Endothelial cell of umbilical vein (primary cell): Measurements from ENCODE around the gene RRP1. TPM values are rescaled to one million over a fixed set of nuclear protein-coding genes. Genes with fewer than 3 reads are reported as not detected.

Experiments used
- BruUV-seq: library from RNA; stranded (reverse); fragments of 400-500 nt; replicated peaks from 2 replicates; lab custom pipeline; 2021; lab: Mats Ljungman, UMichigan
- CTCF ChIA-PET: fragments of 300-600, 350-600 bp; sonication (Branson Sonifier 250); formaldehyde crosslinking; loops from one replicate; lab custom pipeline; 2021; ENCODE audit warnings: antibody characterized with exemption, inconsistent platforms; lab: Charles Lee
- POLR2A ChIA-PET: fragments of 300-600, 350-600 bp; sonication (Branson Sonifier 250); formaldehyde crosslinking; loops from one replicate; lab custom pipeline; 2021; ENCODE audit warnings: antibody characterized with exemption, inconsistent platforms; lab: Charles Lee
- DNase-seq: peaks from one replicate; pipeline ENCODE4 v3.0.0-alpha.2; 2011; ENCODE audit warnings: low read depth, low spot score
- FAIRE-seq: peaks from 2 replicates; lab custom pipeline; 2011; peaks lifted over from hg19 to GRCh38; lab: Jason Lieb, UNC
- H2AFZ ChIP-seq: 2 replicates; pipeline ENCODE4 v1.6.0; 2012; ENCODE audit warnings: low read depth, low read length, control low read depth, inconsistent platforms
- H3K27ac ChIP-seq: 2 replicates; pipeline ENCODE4 v1.5.1; 2011; ENCODE audit warnings: low read depth, mild to moderate bottlenecking, control low read depth, low read length, moderate library complexity; ENCODE audit not compliant: insufficient read depth
- H3K27me3 ChIP-seq, 2 experiments: 2 replicates each; pipeline versions ENCODE4 v1.6.0 to v1.6.1; 2011; ENCODE audit warnings: low read length in 2 of 2, mixed read lengths in 1 of 2; ENCODE audit not compliant: control insufficient read depth in 2 of 2, insufficient read depth in 2 of 2
- H3K36me3 ChIP-seq, 2 experiments: 2 replicates in 1 of 2; 3 replicates in 1 of 2; pipeline ENCODE4 v1.5.1; 2011; ENCODE audit warnings: low read length in 2 of 2, mild to moderate bottlenecking in 1 of 2, moderate library complexity in 1 of 2; ENCODE audit not compliant: control insufficient read depth in 2 of 2, insufficient read depth in 2 of 2; ENCODE audit errors: extremely low read depth in 1 of 2
- H3K4me1 ChIP-seq: 3 replicates; pipeline ENCODE4 v1.5.1; 2011; ENCODE audit warnings: mild to moderate bottlenecking, low read length; ENCODE audit not compliant: control insufficient read depth, insufficient read depth; ENCODE audit errors: extremely low read depth
- H3K4me2 ChIP-seq: 2 replicates; pipeline ENCODE4 v1.6.1; 2011; ENCODE audit warnings: low read length, control low read depth, mixed read lengths; ENCODE audit not compliant: insufficient read depth
- H3K4me3 ChIP-seq, 3 experiments: fragments of 200-600 bp in 1 of 3; sonication (generic), shearing (Covaris generic) in 1 of 3; replicated peaks in 1 of 3; 2 replicates each; pipeline ENCODE4 v1.5.1; 2011 to 2016; ENCODE audit warnings: control low read depth in 3 of 3, low read length in 3 of 3, mild to moderate bottlenecking in 2 of 3, inconsistent platforms in 1 of 3, low read depth in 1 of 3, moderate library complexity in 1 of 3; ENCODE audit not compliant: insufficient read depth in 1 of 3
- H3K79me2 ChIP-seq: 2 replicates; pipeline ENCODE4 v1.6.0; 2012; ENCODE audit warnings: low read length, inconsistent platforms; ENCODE audit not compliant: control insufficient read depth, insufficient read depth
- H3K9ac ChIP-seq: replicated peaks from 2 replicates; pipeline ENCODE3; 2011; ENCODE audit warnings: low read length, control low read depth; ENCODE audit not compliant: insufficient read depth; ENCODE audit errors: extremely low read depth
- H3K9me1 ChIP-seq: replicated peaks from 3 replicates; pipeline ENCODE4 v1.6.0; 2011; ENCODE audit warnings: mild to moderate bottlenecking, low read length; ENCODE audit not compliant: control insufficient read depth, insufficient read depth; ENCODE audit errors: extremely low read depth
- H3K9me3 ChIP-seq: replicated peaks from 2 replicates; pipeline ENCODE4 v1.5.1; 2012; ENCODE audit warnings: low read length, inconsistent platforms; ENCODE audit not compliant: control insufficient read depth, insufficient read depth
- H4K20me1 ChIP-seq: replicated peaks from 2 replicates; pipeline ENCODE3; 2011; ENCODE audit warnings: mild to moderate bottlenecking, low read length; ENCODE audit not compliant: control insufficient read depth, insufficient read depth; ENCODE audit errors: extremely low read depth
- CTCF ChIP-seq, 2 donors: IDR thresholded peaks; 1 replicate in 1 of 2; 2 replicates in 1 of 2; pipeline ENCODE4 v1.5.1; 2011; ENCODE audit warnings: low read length in 2 of 2, mild to moderate bottlenecking in 2 of 2, moderate library complexity in 2 of 2, control low read depth in 1 of 2, inconsistent platforms in 1 of 2, low read depth in 1 of 2; ENCODE audit not compliant: insufficient read depth in 1 of 2; ENCODE audit errors: extremely low read depth in 1 of 2
- EZH2 ChIP-seq: IDR thresholded peaks from 2 replicates; pipeline ENCODE4 v1.6.1; 2012; ENCODE audit warnings: borderline replicate concordance, low read depth, mild to moderate bottlenecking, moderate library complexity, low read length, inconsistent platforms; ENCODE audit not compliant: severe bottlenecking
- FOS ChIP-seq: IDR thresholded peaks from 2 replicates; pipeline ENCODE4 v1.6.1; 2011; ENCODE audit warnings: mild to moderate bottlenecking, low read length, moderate library complexity, borderline replicate concordance; ENCODE audit not compliant: insufficient read depth
- GATA2 ChIP-seq: IDR thresholded peaks from 2 replicates; pipeline ENCODE4 v1.7.0; 2011; ENCODE audit warnings: low read depth, mild to moderate bottlenecking, moderate library complexity, mixed read lengths, low read length; ENCODE audit not compliant: insufficient read length, insufficient read depth
- JUN ChIP-seq: IDR thresholded peaks from 2 replicates; pipeline ENCODE4 v1.6.1; 2011; ENCODE audit warnings: borderline replicate concordance, low read depth; ENCODE audit not compliant: insufficient read length, insufficient read depth
- MAX ChIP-seq: IDR thresholded peaks from 2 replicates; pipeline ENCODE4 v1.6.1; 2011; ENCODE audit not compliant: insufficient read depth, insufficient read length
- MYC ChIP-seq: IDR thresholded peaks from one replicate; pipeline ENCODE4 v1.6.1; 2011; ENCODE audit warnings: mild to moderate bottlenecking, low read depth, low read length
- POLR2A ChIP-seq: IDR thresholded peaks from 2 replicates; pipeline ENCODE4 v1.6.1; 2012; ENCODE audit warnings: low read depth, mild to moderate bottlenecking, control low read depth, low read length
- POLR2AphosphoS5 ChIP-seq: IDR thresholded peaks from 2 replicates; pipeline ENCODE4 v1.6.1; 2012; ENCODE audit warnings: low read depth, mild to moderate bottlenecking, control low read depth, low read length, moderate library complexity; ENCODE audit not compliant: insufficient read depth
- dilution Hi-C: fragments of 300-500 bp; cut with MboI; formaldehyde crosslinking; loops from one replicate; pipeline ENCODE4 v1.15.0; 2019; ENCODE audit warnings: low sequenced_read_pairs; ENCODE audit not compliant: extremely low pct_ligation_motif_present
- intact Hi-C: fragments of 100-400 bp; cut with micrococcal nuclease; formaldehyde crosslinking; loops from one replicate; pipeline ENCODE4 v1.10.0; 2022
- polyA plus RNA-seq, 4 experiments: library from polyadenylated mRNA; depleted of rRNA in 3 of 4; stranded (reverse) in 3 of 4; unstranded in 1 of 4; fragments of >200 nt; gene quantifications; 2 replicates each; pipeline versions ENCODE4 v1.2.1 to v1.2.3, GENCODE V29; 2011 to 2012; ENCODE audit warnings: missing spikeins in 1 of 4
- total RNA-seq: library from RNA; stranded (reverse); gene quantifications from 2 replicates; pipeline ENCODE4 v1.2.3, GENCODE V29; 2021

Gene RRP1
- total and polyA plus RNA-seq, 2 donors (not counting 3 experiments of a cell fraction or from before 2014, with no cell fraction given): 15.2 to 36.3 TPM

- H3K9me3 ChIP-seq: no peaks in the 10 kb centered on the region
- H3K4me1 ChIP-seq: no peaks in the 10 kb centered on the region
- H4K20me1 ChIP-seq: no peaks in the 10 kb centered on the region
- H3K27me3 ChIP-seq: no peaks in the 10 kb centered on the region
- no TSS peak for BruUV-seq
- DNase-seq (no peak), FAIRE-seq (no peak)
- H3K36me3 ChIP-seq: no peaks in the 10 kb centered on the region
- no peak overlapping the region for H3K27ac ChIP-seq
- H3K79me2 ChIP-seq: no peaks in the 10 kb centered on the region
- TF ChIP-seq CTCF (IDR thresholded peaks at IDR 0.05; ENCODE audit: extremely low read depth in 1 of 2, insufficient read depth in 1 of 2, low read depth in 1 of 2, low read length in 2 of 2) (no peak), JUN (no peak), GATA2 (no peak), MAX (no peak), MYC (no peak), POLR2A (no peak), FOS (no peak), POLR2AphosphoS5 (no peak), EZH2 (no peak)
- ChIA-PET CTCF (interaction anchor here (1.6 kb wide), 1 partner anchor 124 kb away, joined by 3 read pairs; no protein-coding TSS in a partner anchor), POLR2A (no interaction called here)
- H3K9ac ChIP-seq: no peak overlapping the region
- H3K4me3 ChIP-seq: no peak overlapping the region
- no peaks in the 10 kb centered on the region for H3K9me1 ChIP-seq
- intact Hi-C loops: no loop called here
- no peak overlapping the region for H2AFZ ChIP-seq
- H3K4me2 ChIP-seq: no peak overlapping the region
- dilution Hi-C loops: no loop called here
Observed at GRCh38 chr21:43850728-43851295, 61.4 kb downstream of the RRP1 start.
